NK-92 (cell line): ENCODE results near the gene PLEKHG7.

ENCODE experiments used
- DNase-seq: peaks from one replicate; lab custom pipeline; 2025; ENCODE audit not compliant: unreplicated experiment; lab: John Stamatoyannopoulos, UW

PLEKHG7 gene

GRCh38 chr12:92794814-92795213 is 92.0 kb downstream of the PLEKHG7 start:
- DNase-seq: no peak

GRCh38 chr12:92796650-92797049 is 93.9 kb downstream of the PLEKHG7 start:
- no peak for DNase-seq

GRCh38 chr12:92802906-92803305 is 100.1 kb downstream of the PLEKHG7 start:
- no peak for DNase-seq

- DNase-seq: no peak
Observed at GRCh38 chr12:92803903-92804302, 101.1 kb downstream of the PLEKHG7 start.

- DNase-seq: no peak
Observed at GRCh38 chr12:92810370-92810769, 107.6 kb downstream of the PLEKHG7 start.

- DNase-seq: no peak
Observed at GRCh38 chr12:92814584-92814983, 111.8 kb downstream of the PLEKHG7 start.

GRCh38 chr12:92821142-92821541 is 118.4 kb downstream of the PLEKHG7 start:
- DNase-seq: no peak
